Measurements from ENCODE around the gene CTTN.
"Not testable (repeated sequence)": the region's sequence is repeated elsewhere in the genome, so short reads cannot be mapped to it uniquely, and the experiment has no call there.

CTTN gene

GRCh38 chr11:70445091-70445490 lies 46.8 kb downstream of the CTTN start:
- H3K4me3 ChIP-seq (ENCODE audit: low read length) = no peak overlapping the region
- H3K9ac ChIP-seq (ENCODE audit: low read depth, low read length) = no peak overlapping the region
- peaks cover 10% of the 10 kb centered on the region for H3K9me3 ChIP-seq (replicated peaks; ENCODE audit: low read length)
- H3K4me2 ChIP-seq (ENCODE audit: low read length) = no peak overlapping the region
- H3K4me1 ChIP-seq (ENCODE audit: control insufficient read depth, insufficient read depth, low read length) = no peaks in the 10 kb centered on the region
- H3K27me3 ChIP-seq (ENCODE audit: control insufficient read depth, insufficient read depth, low read length) = no peaks in the 10 kb centered on the region
- no peaks in the 10 kb centered on the region for H3K36me3 ChIP-seq (ENCODE audit: insufficient read depth, low read length)

GRCh38 chr11:70445605-70446004 lies 47.3 kb downstream of the CTTN start:
- no peaks in the 10 kb centered on the region for H3K36me3 ChIP-seq (ENCODE audit: insufficient read depth, low read length)
- no peaks in the 10 kb centered on the region for H3K27me3 ChIP-seq (ENCODE audit: control insufficient read depth, insufficient read depth, low read length)
- H3K4me1 ChIP-seq (ENCODE audit: control insufficient read depth, insufficient read depth, low read length) = no peaks in the 10 kb centered on the region
- H3K4me2 ChIP-seq (ENCODE audit: low read length) = no peak overlapping the region
- peaks cover 10% of the 10 kb centered on the region for H3K9me3 ChIP-seq (replicated peaks; ENCODE audit: low read length)
- no peak overlapping the region for H3K4me3 ChIP-seq (ENCODE audit: low read length)
- no peak overlapping the region for H3K9ac ChIP-seq (ENCODE audit: low read depth, low read length)

- no peaks in the 10 kb centered on the region for H3K4me1 ChIP-seq (ENCODE audit: control insufficient read depth, insufficient read depth, low read length)
- no peak overlapping the region for H3K9ac ChIP-seq (ENCODE audit: low read depth, low read length)
- peaks cover 10% of the 10 kb centered on the region for H3K9me3 ChIP-seq (replicated peaks; ENCODE audit: low read length)
- no peaks in the 10 kb centered on the region for H3K27me3 ChIP-seq (ENCODE audit: control insufficient read depth, insufficient read depth, low read length)
- no peaks in the 10 kb centered on the region for H3K36me3 ChIP-seq (ENCODE audit: insufficient read depth, low read length)
- no peak overlapping the region for H3K4me3 ChIP-seq (ENCODE audit: low read length)
- no peak overlapping the region for H3K4me2 ChIP-seq (ENCODE audit: low read length)
These were observed 50.7 kb downstream of the CTTN start for GRCh38 chr11:70448983-70449567.

GRCh38 chr11:70454197-70454767 lies 56.0 kb downstream of the CTTN start:
- H3K27me3 ChIP-seq (ENCODE audit: control insufficient read depth, insufficient read depth, low read length) = no peaks in the 10 kb centered on the region
- no peak overlapping the region for H3K9ac ChIP-seq (ENCODE audit: low read depth, low read length)
- peaks cover 4% of the 10 kb centered on the region for H3K9me3 ChIP-seq (replicated peaks; ENCODE audit: low read length)
- no peak overlapping the region for H3K4me2 ChIP-seq (ENCODE audit: low read length)
- H3K4me3 ChIP-seq (ENCODE audit: low read length) = no peak overlapping the region
- no peaks in the 10 kb centered on the region for H3K36me3 ChIP-seq (ENCODE audit: insufficient read depth, low read length)
- peaks cover 4% of the 10 kb centered on the region for H3K4me1 ChIP-seq (ENCODE audit: control insufficient read depth, insufficient read depth, low read length)

- H3K27me3 ChIP-seq (ENCODE audit: control insufficient read depth, insufficient read depth, low read length); H3K36me3 ChIP-seq (ENCODE audit: insufficient read depth, low read length); H3K9ac ChIP-seq (ENCODE audit: low read depth, low read length); H3K4me3 ChIP-seq (ENCODE audit: low read length); H3K4me1 ChIP-seq (ENCODE audit: control insufficient read depth, insufficient read depth, low read length); H3K4me2 ChIP-seq (ENCODE audit: low read length); H3K9me3 ChIP-seq (replicated peaks; ENCODE audit: low read length): not testable (repeated sequence)
These were observed 56.5 kb downstream of the CTTN start for GRCh38 chr11:70454811-70455210.

GRCh38 chr11:70455354-70455753 lies 57.0 kb downstream of the CTTN start:
- H3K4me2 ChIP-seq (ENCODE audit: low read length) = no peak overlapping the region
- H3K36me3 ChIP-seq (ENCODE audit: insufficient read depth, low read length) = no peaks in the 10 kb centered on the region
- H3K9ac ChIP-seq (ENCODE audit: low read depth, low read length) = no peak overlapping the region
- no peaks in the 10 kb centered on the region for H3K27me3 ChIP-seq (ENCODE audit: control insufficient read depth, insufficient read depth, low read length)
- H3K4me1 ChIP-seq (ENCODE audit: control insufficient read depth, insufficient read depth, low read length) = peaks cover 4% of the 10 kb centered on the region
- H3K9me3 ChIP-seq (replicated peaks; ENCODE audit: low read length) = no peaks in the 10 kb centered on the region
- H3K4me3 ChIP-seq (ENCODE audit: low read length) = no peak overlapping the region

GRCh38 chr11:70456921-70457532 lies 58.7 kb downstream of the CTTN start:
- Histone ChIP-seq H3K4me1 (ENCODE audit: control insufficient read depth, insufficient read depth, low read length) (peaks cover 4% of the 10 kb centered on the region), H3K9me3 (replicated peaks; ENCODE audit: low read length) (no peaks in the 10 kb centered on the region), H3K4me3 (ENCODE audit: low read length) (no peak overlapping the region), H3K36me3 (ENCODE audit: insufficient read depth, low read length) (no peaks in the 10 kb centered on the region), H3K9ac (ENCODE audit: low read depth, low read length) (no peak overlapping the region), H3K27me3 (ENCODE audit: control insufficient read depth, insufficient read depth, low read length) (peaks cover 14% of the 10 kb centered on the region), H3K4me2 (ENCODE audit: low read length) (no peak overlapping the region)

GRCh38 chr11:70458736-70459135 lies 60.4 kb downstream of the CTTN start:
- H3K4me1 ChIP-seq (ENCODE audit: control insufficient read depth, insufficient read depth, low read length) = peaks cover 4% of the 10 kb centered on the region
- no peak overlapping the region for H3K4me3 ChIP-seq (ENCODE audit: low read length)
- no peak overlapping the region for H3K4me2 ChIP-seq (ENCODE audit: low read length)
- H3K36me3 ChIP-seq (ENCODE audit: insufficient read depth, low read length) = no peaks in the 10 kb centered on the region
- H3K9me3 ChIP-seq (replicated peaks; ENCODE audit: low read length) = no peaks in the 10 kb centered on the region
- no peak overlapping the region for H3K9ac ChIP-seq (ENCODE audit: low read depth, low read length)
- H3K27me3 ChIP-seq (ENCODE audit: control insufficient read depth, insufficient read depth, low read length) = peaks cover 22% of the 10 kb centered on the region

GRCh38 chr11:70460111-70460510 lies 61.8 kb downstream of the CTTN start:
- H3K4me2 ChIP-seq (ENCODE audit: low read length) = no peak overlapping the region
- H3K27me3 ChIP-seq (ENCODE audit: control insufficient read depth, insufficient read depth, low read length) = peaks cover 23% of the 10 kb centered on the region
- no peak overlapping the region for H3K9ac ChIP-seq (ENCODE audit: low read depth, low read length)

GRCh38 chr11:70460964-70461363 lies 62.6 kb downstream of the CTTN start:
- Histone ChIP-seq H3K9ac (ENCODE audit: low read depth, low read length) (no peak overlapping the region), H3K9me3 (replicated peaks; ENCODE audit: low read length) (no peaks in the 10 kb centered on the region), H3K4me2 (ENCODE audit: low read length) (no peak overlapping the region), H3K4me3 (ENCODE audit: low read length) (no peak overlapping the region), H3K4me1 (ENCODE audit: control insufficient read depth, insufficient read depth, low read length) (peaks cover 4% of the 10 kb centered on the region), H3K36me3 (ENCODE audit: insufficient read depth, low read length) (no peaks in the 10 kb centered on the region), H3K27me3 (ENCODE audit: control insufficient read depth, insufficient read depth, low read length) (peaks cover 31% of the 10 kb centered on the region)

More at GRCh38 chr11:70460111-70460510, 61.8 kb downstream of the CTTN start:
- Histone ChIP-seq H3K4me1 (ENCODE audit: control insufficient read depth, insufficient read depth, low read length) (peaks cover 4% of the 10 kb centered on the region), H3K4me3 (ENCODE audit: low read length) (no peak overlapping the region), H3K36me3 (ENCODE audit: insufficient read depth, low read length) (no peaks in the 10 kb centered on the region), H3K9me3 (replicated peaks; ENCODE audit: low read length) (no peaks in the 10 kb centered on the region)

GRCh38 chr11:70462818-70463477 lies 64.6 kb downstream of the CTTN start:
- peaks cover 31% of the 10 kb centered on the region for H3K27me3 ChIP-seq (ENCODE audit: control insufficient read depth, insufficient read depth, low read length)
- no peaks in the 10 kb centered on the region for H3K9me3 ChIP-seq (replicated peaks; ENCODE audit: low read length)
- no peak overlapping the region for H3K9ac ChIP-seq (ENCODE audit: low read depth, low read length)

More at GRCh38 chr11:70462818-70463477, 64.6 kb downstream of the CTTN start:
- Histone ChIP-seq H3K4me2 (ENCODE audit: low read length) (no peak overlapping the region), H3K36me3 (ENCODE audit: insufficient read depth, low read length) (no peaks in the 10 kb centered on the region), H3K4me1 (ENCODE audit: control insufficient read depth, insufficient read depth, low read length) (no peaks in the 10 kb centered on the region), H3K4me3 (ENCODE audit: low read length) (no peak overlapping the region)
